ENCODE measurements around the gene MYH11.

MYH11 gene

DNA sequence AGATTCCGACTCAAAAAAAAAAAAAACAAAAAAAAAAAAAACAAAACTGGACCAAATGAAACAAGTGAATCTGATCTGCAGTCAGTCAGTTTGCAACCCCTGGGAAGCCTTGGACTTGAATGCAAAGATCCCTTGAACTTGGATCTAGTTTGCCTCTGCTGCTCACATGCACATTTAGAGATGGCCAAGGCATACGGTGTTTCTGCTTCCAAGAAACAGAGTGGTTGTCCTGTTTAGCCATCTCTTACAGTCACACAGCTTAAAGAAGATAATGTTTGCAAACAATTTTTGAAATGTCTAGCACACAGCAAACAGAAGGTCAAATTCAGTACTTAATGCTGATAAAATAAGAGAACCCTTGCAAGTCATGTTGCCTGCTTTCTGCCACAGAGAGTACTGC lies 202.2 kb downstream of the MYH11 start:
- DNase-seq: no peak

DNA sequence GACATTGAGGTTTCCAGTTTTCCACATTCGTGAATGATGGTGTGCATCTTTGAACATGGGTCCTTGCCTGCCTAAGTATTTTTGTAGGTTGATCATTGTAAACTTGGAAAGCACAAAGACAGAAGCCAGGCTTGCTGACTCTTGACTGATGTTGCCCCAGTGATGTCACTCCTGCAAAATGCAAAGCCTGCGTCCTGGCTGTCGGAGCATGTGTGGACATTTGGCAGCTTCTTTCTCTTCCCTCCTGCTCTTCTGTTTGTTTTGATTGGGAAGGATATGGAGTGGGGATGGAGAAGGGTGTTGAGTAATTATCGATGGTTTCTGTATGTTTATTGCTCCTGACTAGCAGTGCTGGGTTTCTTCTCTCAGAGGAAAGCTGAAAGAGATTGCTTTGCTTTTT lies 203.6 kb downstream of the MYH11 start:
- no peak for DNase-seq

Measured in activated CD8-positive, alpha-beta memory T cell treated with anti-CD3 and anti-CD28 coated beads for 24 hours (primary cell).